ENCODE results near the gene PAMR1. TPM values are rescaled to one million over a fixed set of nuclear protein-coding genes. Genes with fewer than 3 reads are reported as not detected.

Gene PAMR1
- total RNA-seq, 1 experiment from 2014 or later = 0.62 TPM

DNA sequence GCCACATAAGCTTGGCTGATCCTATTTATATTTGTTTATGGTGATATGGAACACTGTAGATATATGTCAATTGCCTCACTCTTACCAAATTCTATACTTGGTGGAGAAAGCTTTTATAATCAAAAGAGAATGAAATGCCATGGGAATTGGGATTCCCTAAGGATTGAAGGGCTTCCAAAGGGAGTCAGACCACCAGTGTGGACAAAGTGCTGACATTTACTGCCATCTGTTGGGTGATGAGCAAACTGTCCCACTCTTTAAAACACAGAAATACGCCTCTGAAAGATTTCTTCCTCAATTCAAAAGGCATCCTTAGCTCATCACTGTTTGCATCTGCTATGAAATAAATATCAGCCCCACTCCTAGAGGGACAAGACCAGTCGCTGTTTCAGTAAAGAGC is 113.1 kb downstream of the PAMR1 start:
- no peak overlapping the region for H3K27ac ChIP-seq (ENCODE audit: low read depth, low read length, poor library complexity, severe bottlenecking)
- H3K4me3 ChIP-seq (ENCODE audit: low read depth, low read length, poor library complexity, severe bottlenecking) = no peak overlapping the region
- no peaks in the 10 kb centered on the region for H3K9me3 ChIP-seq (ENCODE audit: low read depth, low read length, poor library complexity, severe bottlenecking)
- DNase-seq (ENCODE audit: low spot score) = peak; percentile 67
- no peaks in the 10 kb centered on the region for H3K4me1 ChIP-seq (ENCODE audit: insufficient read depth, low read length, poor library complexity, severe bottlenecking)
- CTCF ChIA-PET = interaction anchor here (0.6 to 1.0 kb wide), 4 partner anchors 172 to 1238 kb away, joined by 3 to 10 read pairs (median 4); no protein-coding TSS in a partner anchor
- TF ChIP-seq, protein P1, sequence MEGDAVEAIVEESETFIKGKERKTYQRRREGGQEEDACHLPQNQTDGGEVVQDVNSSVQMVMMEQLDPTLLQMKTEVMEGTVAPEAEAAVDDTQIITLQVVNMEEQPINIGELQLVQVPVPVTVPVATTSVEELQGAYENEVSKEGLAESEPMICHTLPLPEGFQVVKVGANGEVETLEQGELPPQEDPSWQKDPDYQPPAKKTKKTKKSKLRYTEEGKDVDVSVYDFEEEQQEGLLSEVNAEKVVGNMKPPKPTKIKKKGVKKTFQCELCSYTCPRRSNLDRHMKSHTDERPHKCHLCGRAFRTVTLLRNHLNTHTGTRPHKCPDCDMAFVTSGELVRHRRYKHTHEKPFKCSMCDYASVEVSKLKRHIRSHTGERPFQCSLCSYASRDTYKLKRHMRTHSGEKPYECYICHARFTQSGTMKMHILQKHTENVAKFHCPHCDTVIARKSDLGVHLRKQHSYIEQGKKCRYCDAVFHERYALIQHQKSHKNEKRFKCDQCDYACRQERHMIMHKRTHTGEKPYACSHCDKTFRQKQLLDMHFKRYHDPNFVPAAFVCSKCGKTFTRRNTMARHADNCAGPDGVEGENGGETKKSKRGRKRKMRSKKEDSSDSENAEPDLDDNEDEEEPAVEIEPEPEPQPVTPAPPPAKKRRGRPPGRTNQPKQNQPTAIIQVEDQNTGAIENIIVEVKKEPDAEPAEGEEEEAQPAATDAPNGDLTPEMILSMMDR (conservative IDR thresholded peaks at IDR 0.05; ENCODE audit: low read depth, low read length) = peak; percentile 81
- TF ChIP-seq EZH2 (IDR thresholded peaks at IDR 0.05; ENCODE audit: borderline replicate concordance, low read depth, low read length, poor library complexity, severe bottlenecking) = no peak
- BruUV-seq (replicated peaks) = no TSS peak
- POLR2A ChIA-PET (ENCODE audit: low non-redundant PET) = interaction anchor here (0.6 kb wide), 1 partner anchor 97 kb away, joined by 3 read pairs; no protein-coding TSS in a partner anchor
- H3K36me3 ChIP-seq (ENCODE audit: insufficient read depth, low read length, poor library complexity, severe bottlenecking) = no peaks in the 10 kb centered on the region
- H3K27me3 ChIP-seq (replicated peaks; ENCODE audit: insufficient read depth, low read depth, low read length, poor library complexity) = peaks cover 90% of the 10 kb centered on the region
- intact Hi-C loops (cut with micrococcal nuclease; ENCODE audit: unreplicated experiment) = loop anchor here (5.0 kb wide), 1 partner anchor 900 kb away; the partner anchor contains the start of gene ELF5

DNA sequence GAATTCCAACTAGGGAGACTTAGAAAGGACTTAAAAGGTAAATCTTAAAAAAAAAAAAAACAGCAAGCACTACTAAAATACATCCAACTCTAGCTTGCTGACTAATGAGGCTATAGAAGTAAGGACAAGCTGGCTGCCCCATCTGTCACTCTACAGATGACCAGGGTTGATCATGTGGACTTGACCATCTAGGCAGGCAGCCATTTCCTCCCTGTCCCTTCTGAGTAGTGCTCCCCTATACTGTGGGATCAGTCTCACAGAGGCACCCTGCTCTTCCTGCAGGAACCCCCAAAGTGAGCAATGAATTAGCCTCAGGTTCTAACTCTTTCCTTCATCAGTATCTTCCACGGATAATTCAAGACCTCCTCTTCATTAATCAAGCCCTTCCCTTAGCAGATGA is 118.4 kb downstream of the PAMR1 start:
- POLR2A ChIA-PET (ENCODE audit: low non-redundant PET) = no interaction called here
- no peak overlapping the region for H3K27ac ChIP-seq (ENCODE audit: low read depth, low read length, poor library complexity, severe bottlenecking)
- no peaks in the 10 kb centered on the region for H3K4me1 ChIP-seq (ENCODE audit: insufficient read depth, low read length, poor library complexity, severe bottlenecking)
- peaks cover 93% of the 10 kb centered on the region for H3K27me3 ChIP-seq (replicated peaks; ENCODE audit: insufficient read depth, low read depth, low read length, poor library complexity)
- intact Hi-C loops (cut with micrococcal nuclease; ENCODE audit: unreplicated experiment) = no loop called here
- no peak for DNase-seq (ENCODE audit: low spot score)
- no peaks in the 10 kb centered on the region for H3K36me3 ChIP-seq (ENCODE audit: insufficient read depth, low read length, poor library complexity, severe bottlenecking)
- BruUV-seq (replicated peaks) = no TSS peak
- H3K9me3 ChIP-seq (ENCODE audit: low read depth, low read length, poor library complexity, severe bottlenecking) = no peaks in the 10 kb centered on the region
- CTCF ChIA-PET = no interaction called here
- H3K4me3 ChIP-seq (ENCODE audit: low read depth, low read length, poor library complexity, severe bottlenecking) = no peak overlapping the region
- TF ChIP-seq EZH2 (IDR thresholded peaks at IDR 0.05; ENCODE audit: borderline replicate concordance, low read depth, low read length, poor library complexity, severe bottlenecking) = no peak
- TF ChIP-seq, protein P1 (conservative IDR thresholded peaks at IDR 0.05; ENCODE audit: low read depth, low read length) = no peak

DNA sequence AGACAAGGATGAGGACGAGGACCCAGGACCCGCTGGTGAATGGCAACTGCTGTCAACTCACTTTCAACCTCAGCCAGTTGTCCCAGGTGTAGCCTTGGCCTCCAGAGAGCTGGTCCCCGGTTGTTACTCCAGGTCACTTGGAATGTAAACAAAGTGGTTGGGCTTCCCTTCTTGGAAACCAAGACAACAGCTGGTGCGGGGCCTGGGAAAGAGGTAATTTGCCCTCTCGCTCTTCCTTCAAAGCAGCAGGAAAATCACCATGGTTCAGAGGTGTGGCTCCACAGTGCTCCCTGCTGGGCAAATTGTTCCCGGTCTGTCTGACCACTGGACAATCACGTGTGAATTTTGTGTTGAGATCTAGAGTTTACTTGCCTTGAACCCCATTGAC is 121.0 kb downstream of the PAMR1 start:
- BruUV-seq (replicated peaks) = no TSS peak
- Histone ChIP-seq H3K36me3 (ENCODE audit: insufficient read depth, low read length, poor library complexity, severe bottlenecking) (no peaks in the 10 kb centered on the region), H3K9me3 (ENCODE audit: low read depth, low read length, poor library complexity, severe bottlenecking) (no peaks in the 10 kb centered on the region), H3K27me3 (replicated peaks; ENCODE audit: insufficient read depth, low read depth, low read length, poor library complexity) (peaks cover 88% of the 10 kb centered on the region), H3K4me1 (ENCODE audit: insufficient read depth, low read length, poor library complexity, severe bottlenecking) (no peaks in the 10 kb centered on the region), H3K4me3 (ENCODE audit: low read depth, low read length, poor library complexity, severe bottlenecking) (no peak overlapping the region), H3K27ac (ENCODE audit: low read depth, low read length, poor library complexity, severe bottlenecking) (no peak overlapping the region)
- DNase-seq (ENCODE audit: low spot score) = peak; percentile 49
- intact Hi-C loops (cut with micrococcal nuclease; ENCODE audit: unreplicated experiment) = no loop called here
- TF ChIP-seq EZH2 (IDR thresholded peaks at IDR 0.05; ENCODE audit: borderline replicate concordance, low read depth, low read length, poor library complexity, severe bottlenecking) = no peak
- TF ChIP-seq, protein P1 (conservative IDR thresholded peaks at IDR 0.05; ENCODE audit: low read depth, low read length) = peak; percentile 71
- ChIA-PET POLR2A (ENCODE audit: low non-redundant PET) (no interaction called here), CTCF (no interaction called here)

All from A673 (cell line).